C4-2B (cell line): Measurements from ENCODE around the gene EXD3.

Experiments used
- CTCF ChIP-seq: fragments of 450-650 bp; conservative IDR thresholded peaks from 2 replicates; pipeline ENCODE4 v1.5.1; 2017; ENCODE audit warnings: mild to moderate bottlenecking
- ZFX ChIP-seq: fragments of 450-650 bp; IDR thresholded peaks from 2 replicates; pipeline ENCODE4 v1.6.1; 2017

- TF ChIP-seq CTCF (no peak), ZFX (no peak)
Observed at GRCh38 chr9:137298401-137299202, 124.4 kb downstream of the EXD3 start.
